Thoracic aorta (tissue), 2 donors: ENCODE results near the gene PCDHGA5. TPM values are rescaled to one million over a fixed set of nuclear protein-coding genes. Genes with fewer than 3 reads are reported as not detected.
"Not testable (repeated sequence)": the region's sequence is repeated elsewhere in the genome, so short reads cannot be mapped to it uniquely, and the experiment has no call there.

Experiments
- ATAC-seq: fragments of 150-250 bp; one replicate; pipeline ENCODE4 v1.8.0; 2017; ENCODE audit warnings: low read depth; ENCODE audit not compliant: insufficient number of reproducible peaks, low FRiP score
- DNase-seq: peaks from one replicate; pipeline ENCODE4 v3.0.0-alpha.2; 2020; ENCODE audit warnings: low spot score
- H3K27ac ChIP-seq, 2 donors: fragments of 200-600 bp; sonication (generic); 1 replicate in 1 of 2; 2 replicates in 1 of 2; pipeline ENCODE4 v1.5.1; 2016; ENCODE audit warnings: mild to moderate bottlenecking in 2 of 2, moderate library complexity in 2 of 2
- H3K27me3 ChIP-seq: fragments of 200-600 bp; sonication (generic); replicated peaks from 2 replicates; pipeline ENCODE4 v1.6.0; 2016; ENCODE audit warnings: mild to moderate bottlenecking; ENCODE audit not compliant: insufficient read depth
- H3K36me3 ChIP-seq: fragments of 200-600 bp; sonication (generic); one replicate; pipeline ENCODE4 v1.5.1; 2016
- H3K4me1 ChIP-seq, 2 donors: fragments of 200-600 bp; sonication (generic); 1 replicate in 1 of 2; 2 replicates in 1 of 2; pipeline versions ENCODE4 v1.5.1 to v1.6.0; 2016; ENCODE audit warnings: low read depth in 2 of 2, mild to moderate bottlenecking in 1 of 2; ENCODE audit not compliant: control insufficient read depth in 1 of 2
- H3K4me3 ChIP-seq: fragments of 200-600 bp; sonication (generic); 2 replicates; pipeline ENCODE4 v1.5.1; 2016; ENCODE audit warnings: mild to moderate bottlenecking
- H3K9me3 ChIP-seq: fragments of 200-600 bp; sonication (generic); 2 replicates; pipeline ENCODE4 v1.5.1; 2016
- total RNA-seq, 2 donors: library from RNA; depleted of rRNA; stranded (reverse); fragments of >200 nt; gene quantifications; one replicate each; pipeline versions ENCODE4 v1.1.0 to v1.2.3, GENCODE V29; 2016
- TF ChIP-seq, protein P1 (sequence below): fragments of 200-600 bp; sonication (generic); IDR thresholded peaks from one replicate; pipeline ENCODE4 v1.5.1; 2019; ENCODE audit warnings: antibody characterized with exemption

Gene PCDHGA5
- total RNA-seq, 2 donors from 2014 or later = 9.5 to 12.5 TPM

DNA sequence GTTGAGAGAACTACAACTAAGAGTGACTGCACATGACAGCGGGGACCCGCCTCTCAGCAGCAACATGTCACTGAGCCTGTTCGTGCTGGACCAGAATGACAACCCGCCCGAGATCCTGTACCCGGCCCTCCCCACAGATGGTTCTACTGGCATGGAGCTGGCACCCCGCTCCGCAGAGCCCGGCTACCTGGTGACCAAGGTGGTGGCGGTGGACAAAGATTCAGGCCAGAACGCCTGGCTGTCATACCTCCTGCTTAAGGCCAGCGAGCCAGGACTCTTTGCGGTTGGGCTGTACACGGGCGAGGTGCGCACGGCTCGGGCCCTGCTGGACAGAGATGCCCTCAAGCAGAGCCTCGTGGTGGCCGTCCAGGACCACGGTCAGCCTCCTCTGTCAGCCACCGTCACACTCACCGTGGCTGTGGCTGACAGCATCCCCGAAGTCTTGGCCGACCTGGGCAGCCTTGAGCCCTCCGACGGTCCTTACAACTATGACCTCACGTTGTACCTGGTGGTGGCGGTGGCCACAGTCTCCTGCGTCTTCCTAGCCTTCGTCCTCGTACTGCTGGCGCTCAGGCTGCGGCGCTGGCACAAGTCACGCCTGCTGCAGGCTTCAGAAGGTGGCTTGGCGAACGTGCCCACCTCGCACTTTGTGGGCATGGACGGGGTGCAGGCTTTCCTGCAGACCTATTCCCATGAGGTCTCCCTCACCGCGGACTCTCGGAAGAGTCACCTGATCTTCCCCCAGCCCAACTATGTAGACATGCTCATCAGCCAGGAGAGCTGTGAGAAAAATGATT lies 20.7 kb downstream of the PCDHGA5 start:
- H3K27ac ChIP-seq = no peak overlapping the region
- ATAC-seq (no peak), DNase-seq (no peak)
- peak overlapping the region; percentile 8 for H3K4me3 ChIP-seq
- peaks cover 93% of the 10 kb centered on the region for H3K9me3 ChIP-seq
- no peaks in the 10 kb centered on the region for H3K36me3 ChIP-seq
- H3K27me3 ChIP-seq = no peaks in the 10 kb centered on the region
- no peaks in the 10 kb centered on the region for H3K4me1 ChIP-seq
- TF ChIP-seq, protein P1, sequence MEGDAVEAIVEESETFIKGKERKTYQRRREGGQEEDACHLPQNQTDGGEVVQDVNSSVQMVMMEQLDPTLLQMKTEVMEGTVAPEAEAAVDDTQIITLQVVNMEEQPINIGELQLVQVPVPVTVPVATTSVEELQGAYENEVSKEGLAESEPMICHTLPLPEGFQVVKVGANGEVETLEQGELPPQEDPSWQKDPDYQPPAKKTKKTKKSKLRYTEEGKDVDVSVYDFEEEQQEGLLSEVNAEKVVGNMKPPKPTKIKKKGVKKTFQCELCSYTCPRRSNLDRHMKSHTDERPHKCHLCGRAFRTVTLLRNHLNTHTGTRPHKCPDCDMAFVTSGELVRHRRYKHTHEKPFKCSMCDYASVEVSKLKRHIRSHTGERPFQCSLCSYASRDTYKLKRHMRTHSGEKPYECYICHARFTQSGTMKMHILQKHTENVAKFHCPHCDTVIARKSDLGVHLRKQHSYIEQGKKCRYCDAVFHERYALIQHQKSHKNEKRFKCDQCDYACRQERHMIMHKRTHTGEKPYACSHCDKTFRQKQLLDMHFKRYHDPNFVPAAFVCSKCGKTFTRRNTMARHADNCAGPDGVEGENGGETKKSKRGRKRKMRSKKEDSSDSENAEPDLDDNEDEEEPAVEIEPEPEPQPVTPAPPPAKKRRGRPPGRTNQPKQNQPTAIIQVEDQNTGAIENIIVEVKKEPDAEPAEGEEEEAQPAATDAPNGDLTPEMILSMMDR = no peak

DNA sequence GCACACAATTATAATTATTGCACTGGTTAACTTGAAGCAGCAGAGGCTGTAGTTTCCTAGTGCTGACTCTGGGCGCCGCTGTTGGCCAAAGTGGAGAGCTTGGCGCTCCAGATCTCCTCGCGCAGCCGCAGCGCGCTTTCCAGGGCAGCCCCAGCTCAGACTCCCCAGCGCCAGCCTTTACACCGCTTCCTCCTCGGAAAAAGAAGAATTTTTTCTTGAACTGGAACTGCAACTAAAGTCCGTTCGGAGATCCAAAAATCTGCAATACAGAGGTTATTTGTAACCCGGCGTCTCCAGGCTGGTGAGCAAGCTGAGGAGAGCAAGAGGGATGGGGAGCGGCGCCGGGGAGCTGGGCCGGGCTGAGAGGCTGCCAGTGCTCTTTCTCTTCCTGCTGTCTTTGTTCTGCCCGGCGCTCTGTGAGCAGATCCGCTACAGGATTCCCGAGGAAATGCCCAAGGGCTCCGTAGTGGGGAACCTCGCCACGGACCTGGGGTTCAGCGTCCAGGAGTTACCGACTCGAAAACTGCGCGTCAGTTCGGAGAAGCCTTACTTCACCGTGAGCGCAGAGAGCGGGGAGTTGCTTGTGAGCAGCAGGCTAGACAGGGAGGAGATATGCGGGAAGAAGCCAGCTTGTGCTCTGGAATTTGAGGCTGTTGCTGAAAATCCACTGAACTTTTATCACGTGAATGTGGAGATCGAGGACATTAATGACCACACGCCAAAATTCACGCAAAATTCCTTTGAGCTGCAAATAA lies 23.8 kb downstream of the PCDHGA5 start, which contains the start of gene PCDHGB4:
Gene PCDHGB4, plus strand, starts transcription at position 142 of the 755 bp plus-strand sequence. Its CDS starts 187 bp downstream, at position 329.
- not testable (repeated sequence) for DNase-seq, H3K27ac ChIP-seq, ATAC-seq, H3K27me3 ChIP-seq, H3K36me3 ChIP-seq, H3K4me1 ChIP-seq
- Histone ChIP-seq H3K9me3 (peaks cover 95% of the 10 kb centered on the region), H3K4me3 (peak within 1 kb of the TSS; percentile 37)

DNA sequence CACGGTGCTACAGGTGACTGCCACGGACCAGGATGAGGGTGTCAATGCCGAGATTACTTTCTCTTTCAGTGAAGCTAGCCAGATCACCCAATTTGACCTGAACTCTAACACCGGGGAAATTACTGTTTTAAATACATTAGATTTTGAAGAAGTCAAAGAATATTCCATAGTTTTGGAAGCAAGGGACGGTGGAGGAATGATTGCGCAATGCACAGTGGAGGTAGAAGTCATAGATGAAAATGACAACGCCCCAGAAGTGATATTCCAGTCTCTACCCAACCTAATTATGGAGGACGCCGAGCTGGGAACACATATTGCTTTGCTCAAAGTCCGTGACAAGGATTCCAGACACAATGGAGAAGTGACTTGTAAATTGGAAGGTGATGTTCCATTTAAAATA lies 24.7 kb downstream of the PCDHGA5 start:
- H3K27me3 ChIP-seq = no peaks in the 10 kb centered on the region
- TF ChIP-seq, protein P1 = no peak
- H3K4me3 ChIP-seq = no peak overlapping the region
- H3K36me3 ChIP-seq = peaks cover 5% of the 10 kb centered on the region
- no peak for ATAC-seq
- no peak for DNase-seq
- H3K4me1 ChIP-seq = no peaks in the 10 kb centered on the region
- H3K9me3 ChIP-seq = peaks cover 95% of the 10 kb centered on the region
- H3K27ac ChIP-seq = no peak overlapping the region

GRCh38 chr5:141389153-141390042 lies 25.4 kb downstream of the PCDHGA5 start:
- peaks cover 95% of the 10 kb centered on the region for H3K9me3 ChIP-seq
- no peak overlapping the region for H3K27ac ChIP-seq
- TF ChIP-seq, protein P1 = no peak
- ATAC-seq = no peak
- no peaks in the 10 kb centered on the region for H3K4me1 ChIP-seq
- H3K27me3 ChIP-seq = no peaks in the 10 kb centered on the region
- H3K36me3 ChIP-seq = peaks cover 5% of the 10 kb centered on the region
- DNase-seq = no peak
- H3K4me3 ChIP-seq = peak overlapping the region; percentile 12

- Histone ChIP-seq H3K27ac (no peak within 1 kb of the TSS), H3K36me3 (peaks cover 5% of the 10 kb centered on the region), H3K27me3 (no peaks in the 10 kb centered on the region), H3K9me3 (peaks cover 91% of the 10 kb centered on the region), H3K4me1 (no peaks in the 10 kb centered on the region), H3K4me3 (peak within 1 kb of the TSS; percentile 32)
- ATAC-seq (no peak), DNase-seq (no peak)
- TF ChIP-seq, protein P1 = no peak
Measured at GRCh38 chr5:141392429-141393198, 28.7 kb downstream of the PCDHGA5 start, which contains the start of gene PCDHGA8. TSS of gene PCDHGA8 (plus strand) at chr5:141392633. CDS start at chr5:141392814, 181 bp downstream.
